Mammary epithelial cell (primary cell): ENCODE data around the gene RRM2.

Experiments
- EZH2 ChIP-seq: IDR thresholded peaks from 2 replicates; pipeline ENCODE4 v1.6.1; 2012; ENCODE audit warnings: low read length, inconsistent platforms, borderline replicate concordance
- TF ChIP-seq, protein P1 (sequence below), 2 donors: IDR thresholded peaks in 1 of 2; conservative IDR thresholded peaks in 1 of 2; 2 replicates each; pipeline ENCODE4 v1.5.1; 2011 to 2012; ENCODE audit warnings: inconsistent platforms in 2 of 2, low read length in 2 of 2, mild to moderate bottlenecking in 2 of 2, control low read depth in 1 of 2, low read depth in 1 of 2; ENCODE audit not compliant: insufficient read depth in 1 of 2; ENCODE audit errors: extremely low read depth in 1 of 2

GRCh38 chr2:10132596-10132995 is 10.1 kb downstream of the RRM2 start:
- TF ChIP-seq, protein P1, sequence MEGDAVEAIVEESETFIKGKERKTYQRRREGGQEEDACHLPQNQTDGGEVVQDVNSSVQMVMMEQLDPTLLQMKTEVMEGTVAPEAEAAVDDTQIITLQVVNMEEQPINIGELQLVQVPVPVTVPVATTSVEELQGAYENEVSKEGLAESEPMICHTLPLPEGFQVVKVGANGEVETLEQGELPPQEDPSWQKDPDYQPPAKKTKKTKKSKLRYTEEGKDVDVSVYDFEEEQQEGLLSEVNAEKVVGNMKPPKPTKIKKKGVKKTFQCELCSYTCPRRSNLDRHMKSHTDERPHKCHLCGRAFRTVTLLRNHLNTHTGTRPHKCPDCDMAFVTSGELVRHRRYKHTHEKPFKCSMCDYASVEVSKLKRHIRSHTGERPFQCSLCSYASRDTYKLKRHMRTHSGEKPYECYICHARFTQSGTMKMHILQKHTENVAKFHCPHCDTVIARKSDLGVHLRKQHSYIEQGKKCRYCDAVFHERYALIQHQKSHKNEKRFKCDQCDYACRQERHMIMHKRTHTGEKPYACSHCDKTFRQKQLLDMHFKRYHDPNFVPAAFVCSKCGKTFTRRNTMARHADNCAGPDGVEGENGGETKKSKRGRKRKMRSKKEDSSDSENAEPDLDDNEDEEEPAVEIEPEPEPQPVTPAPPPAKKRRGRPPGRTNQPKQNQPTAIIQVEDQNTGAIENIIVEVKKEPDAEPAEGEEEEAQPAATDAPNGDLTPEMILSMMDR (conservative IDR thresholded peaks at IDR 0.05 in 1 of 2, IDR thresholded peaks at IDR 0.05 in 1 of 2; ENCODE audit: extremely low read depth in 1 of 2, insufficient read depth in 1 of 2, low read depth in 1 of 2, low read length in 2 of 2) = no peak
- no peak for TF ChIP-seq EZH2
